IMR-90 (cell line): ENCODE measurements around the gene ENO4.

Experiments
- CTCF ChIP-seq: conservative IDR thresholded peaks from 2 replicates; pipeline ENCODE4 v1.5.1; 2012; ENCODE audit warnings: mild to moderate bottlenecking, low read depth, low read length, improper control_type of control experiment
- ELK1 ChIP-seq: fragments of 150-350 bp; IDR thresholded peaks from 2 replicates; pipeline ENCODE4 v1.6.1; 2016; ENCODE audit warnings: low read depth, mild to moderate bottlenecking, low read length, moderate library complexity, borderline replicate concordance
- MAFK ChIP-seq: IDR thresholded peaks from 2 replicates; pipeline ENCODE4 v1.6.1; 2012; ENCODE audit warnings: low read depth, low read length, improper control_type of control experiment
- MAZ ChIP-seq: IDR thresholded peaks from 2 replicates; pipeline ENCODE4 v1.6.1; 2012; ENCODE audit warnings: low read depth, mild to moderate bottlenecking, low read length, improper control_type of control experiment, moderate library complexity, borderline replicate concordance
- MXI1 ChIP-seq: IDR thresholded peaks from 2 replicates; pipeline ENCODE4 v1.6.1; 2012; ENCODE audit warnings: low read depth, mild to moderate bottlenecking, low read length, moderate library complexity, borderline replicate concordance
- POLR2A ChIP-seq: IDR thresholded peaks from 2 replicates; pipeline ENCODE4 v1.6.1; 2012; ENCODE audit warnings: mild to moderate bottlenecking, low read depth, low read length
- RCOR1 ChIP-seq: IDR thresholded peaks from 2 replicates; pipeline ENCODE4 v1.6.1; 2012; ENCODE audit warnings: mild to moderate bottlenecking, low read length, improper control_type of control experiment; ENCODE audit not compliant: insufficient replicate concordance

- TF ChIP-seq RCOR1 (no peak), POLR2A (no peak), CTCF (no peak), MAZ (no peak), MXI1 (no peak), ELK1 (no peak), MAFK (no peak)
Measured at GRCh38 chr10:116910910-116911309, 61.6 kb downstream of the ENO4 start.
